ENCODE data around the gene HSD11B2.

The HSD11B2 gene

DNA sequence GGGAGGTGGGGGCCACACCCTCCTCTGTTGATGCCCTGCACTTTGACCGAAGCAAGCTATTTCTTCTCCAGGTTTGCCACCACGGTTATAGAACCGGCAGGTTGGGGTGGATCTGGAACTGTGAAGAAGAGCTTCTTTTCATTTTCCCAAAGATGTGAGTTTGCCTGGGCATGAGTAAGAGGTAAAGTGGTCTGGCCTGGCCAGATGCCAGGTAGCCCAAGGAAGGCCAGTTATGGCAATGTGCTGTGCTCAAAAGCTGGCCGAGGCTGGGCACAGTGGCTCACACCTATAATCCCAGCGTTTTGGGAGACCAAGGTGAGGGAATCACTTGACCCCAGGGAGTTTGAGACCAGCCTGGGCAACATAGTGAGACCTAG, 31.3 kb downstream of the HSD11B2 start:
- TF ChIP-seq, protein P1, sequence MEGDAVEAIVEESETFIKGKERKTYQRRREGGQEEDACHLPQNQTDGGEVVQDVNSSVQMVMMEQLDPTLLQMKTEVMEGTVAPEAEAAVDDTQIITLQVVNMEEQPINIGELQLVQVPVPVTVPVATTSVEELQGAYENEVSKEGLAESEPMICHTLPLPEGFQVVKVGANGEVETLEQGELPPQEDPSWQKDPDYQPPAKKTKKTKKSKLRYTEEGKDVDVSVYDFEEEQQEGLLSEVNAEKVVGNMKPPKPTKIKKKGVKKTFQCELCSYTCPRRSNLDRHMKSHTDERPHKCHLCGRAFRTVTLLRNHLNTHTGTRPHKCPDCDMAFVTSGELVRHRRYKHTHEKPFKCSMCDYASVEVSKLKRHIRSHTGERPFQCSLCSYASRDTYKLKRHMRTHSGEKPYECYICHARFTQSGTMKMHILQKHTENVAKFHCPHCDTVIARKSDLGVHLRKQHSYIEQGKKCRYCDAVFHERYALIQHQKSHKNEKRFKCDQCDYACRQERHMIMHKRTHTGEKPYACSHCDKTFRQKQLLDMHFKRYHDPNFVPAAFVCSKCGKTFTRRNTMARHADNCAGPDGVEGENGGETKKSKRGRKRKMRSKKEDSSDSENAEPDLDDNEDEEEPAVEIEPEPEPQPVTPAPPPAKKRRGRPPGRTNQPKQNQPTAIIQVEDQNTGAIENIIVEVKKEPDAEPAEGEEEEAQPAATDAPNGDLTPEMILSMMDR (IDR thresholded peaks at IDR 0.05): no peak

DNA sequence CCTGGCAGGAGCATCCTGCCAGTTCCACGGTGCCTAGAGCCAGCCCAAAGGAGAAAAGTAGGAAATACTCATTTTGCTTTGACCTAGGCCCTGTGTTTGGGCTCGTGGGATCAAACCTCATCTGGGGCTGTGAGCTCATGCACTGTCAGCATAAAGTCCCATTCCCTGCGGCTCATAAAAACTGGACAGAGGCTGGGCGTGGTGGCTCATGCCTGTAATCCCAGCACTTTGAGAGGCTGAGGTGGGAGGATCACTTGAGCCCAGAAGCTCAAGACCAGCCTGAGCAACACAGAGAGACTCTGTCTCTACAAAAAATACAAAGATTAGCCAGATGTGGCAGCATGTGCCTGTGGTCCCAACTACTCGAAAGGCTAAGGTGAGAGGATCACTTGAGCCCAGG, 32.1 kb downstream of the HSD11B2 start:
- TF ChIP-seq, protein P1 (IDR thresholded peaks at IDR 0.05): no peak

DNA sequence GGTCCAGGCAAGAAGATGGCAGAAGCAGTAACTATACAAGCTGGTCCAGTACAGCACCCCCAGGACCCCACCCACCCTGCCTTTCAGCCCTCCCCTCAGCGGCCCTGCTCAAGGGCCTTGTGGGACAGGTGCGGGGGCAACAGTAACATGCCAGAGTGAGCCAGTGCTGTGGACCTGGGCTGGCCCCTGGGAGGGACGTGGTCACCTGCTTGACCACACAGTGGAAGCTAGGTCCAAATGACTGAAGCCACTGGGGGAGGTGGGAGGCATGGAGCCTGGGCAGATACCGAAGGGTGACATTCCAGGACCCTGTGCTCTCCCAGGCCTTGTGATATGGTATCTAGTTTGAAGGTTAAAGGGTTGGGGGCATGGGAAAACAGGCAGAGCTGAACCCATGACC, 32.8 kb downstream of the HSD11B2 start:
- TF ChIP-seq, protein P1 (IDR thresholded peaks at IDR 0.05): no peak

DNA sequence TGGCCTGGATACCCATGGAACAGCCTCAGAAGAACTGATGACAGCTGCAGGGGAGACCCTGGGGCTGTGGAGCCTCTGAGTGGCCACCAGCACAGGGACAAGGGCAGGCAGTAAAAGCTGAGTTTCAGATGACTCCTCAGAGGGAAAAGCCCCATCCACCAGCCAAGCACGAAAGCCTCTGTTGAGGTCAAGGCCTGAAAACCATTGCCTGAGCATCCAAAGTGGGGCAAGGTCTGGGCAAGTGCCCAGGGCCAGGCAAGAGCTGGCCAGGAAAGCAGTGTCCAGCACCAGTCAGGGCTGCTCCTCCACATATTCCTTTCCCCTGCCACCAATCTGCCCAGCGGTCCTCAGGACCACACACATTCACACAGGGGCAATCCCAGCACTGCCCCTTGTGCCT, 33.6 kb downstream of the HSD11B2 start:
- TF ChIP-seq, protein P1 (IDR thresholded peaks at IDR 0.05): no peak

DNA sequence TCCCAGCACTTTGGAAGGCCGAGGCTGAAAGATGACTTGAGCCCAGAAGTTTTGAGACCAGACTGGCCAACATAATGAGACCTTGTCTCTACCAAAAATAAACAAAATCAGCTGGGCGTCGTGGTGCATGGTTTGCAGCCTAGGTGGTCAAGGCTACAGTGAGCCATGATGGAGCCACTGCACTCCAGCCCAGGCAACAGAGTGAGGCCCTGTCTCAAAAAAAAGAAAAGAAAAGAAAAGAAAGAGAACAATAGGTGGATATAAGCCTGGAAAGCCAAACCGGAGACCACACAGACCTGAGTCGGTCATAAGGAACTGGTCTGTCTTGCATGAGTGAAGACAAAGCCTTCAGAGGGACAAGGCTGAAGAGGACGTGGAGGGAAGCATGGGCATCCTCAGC, 35.7 kb downstream of the HSD11B2 start:
- TF ChIP-seq, protein P1 (IDR thresholded peaks at IDR 0.05): no peak

DNA sequence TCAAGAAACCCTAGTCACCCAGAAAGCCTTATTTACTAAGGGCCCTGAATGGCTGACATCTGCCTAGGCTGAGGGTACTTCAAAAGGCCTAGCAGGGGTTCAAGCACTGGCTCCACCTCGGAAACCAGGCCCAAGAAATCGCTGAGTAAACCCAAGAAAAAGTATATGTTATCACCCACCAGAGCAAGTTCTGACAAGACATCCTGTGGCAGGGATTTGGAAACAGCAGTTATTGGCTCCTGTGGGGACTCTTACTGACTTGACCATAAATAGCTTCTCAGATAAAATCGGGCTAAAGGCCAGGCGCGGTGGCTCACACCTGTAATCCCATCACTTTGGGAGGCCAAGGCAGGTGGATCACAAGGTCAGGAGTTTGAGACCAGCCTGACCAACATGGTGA, 37.8 kb downstream of the HSD11B2 start:
- TF ChIP-seq, protein P1 (IDR thresholded peaks at IDR 0.05): no peak

DNA sequence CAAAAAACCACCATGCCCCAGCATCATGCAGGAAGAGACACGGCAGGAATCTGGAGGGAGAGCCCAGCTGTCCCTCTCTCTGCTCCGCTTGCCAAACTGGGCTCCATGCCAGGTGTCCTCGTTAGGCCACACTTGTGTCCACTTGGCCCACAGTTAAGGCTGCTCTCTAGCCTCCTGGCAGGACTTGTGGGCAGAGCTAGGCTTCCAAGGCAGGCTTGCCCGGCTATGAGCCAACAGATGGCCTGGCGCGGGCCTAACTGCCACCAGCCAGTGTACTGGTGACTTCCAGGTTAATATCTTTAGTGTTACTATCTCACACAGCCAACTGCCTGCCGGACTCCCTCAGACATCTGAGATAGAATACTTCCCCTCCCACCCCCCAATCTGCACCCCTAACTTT, 39.4 kb downstream of the HSD11B2 start:
- TF ChIP-seq, protein P1 (IDR thresholded peaks at IDR 0.05): no peak

DNA sequence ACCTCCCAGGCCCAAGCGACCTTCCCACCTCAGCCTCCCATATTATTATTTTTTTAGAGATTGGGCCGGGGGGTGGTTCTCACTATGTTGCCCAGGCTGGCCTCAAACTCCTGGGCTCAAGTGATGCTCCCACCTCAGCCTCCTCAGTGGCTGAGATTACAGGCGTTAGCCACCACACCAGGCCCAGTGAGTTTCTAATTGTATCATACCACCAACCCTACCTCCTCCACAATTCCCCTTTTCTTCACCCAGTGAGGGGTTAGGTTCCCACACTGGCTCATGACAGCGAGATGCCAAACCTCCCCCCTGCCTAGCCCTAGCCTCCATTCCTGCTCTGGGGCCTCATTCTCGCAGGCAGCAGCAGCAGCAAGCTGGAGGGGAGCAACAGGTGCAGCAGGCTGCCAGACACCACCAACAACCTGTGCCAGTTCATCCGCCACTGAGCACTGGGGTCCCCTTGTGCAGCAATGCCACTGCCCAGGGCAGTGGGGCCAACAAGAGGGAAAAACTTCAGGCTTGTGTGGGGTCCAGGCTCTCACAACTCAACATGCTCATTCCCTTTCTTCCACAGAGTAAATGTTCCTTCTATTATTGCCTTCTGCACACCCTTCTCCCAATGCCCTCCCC, 41.0 kb downstream of the HSD11B2 start:
- TF ChIP-seq, protein P1 (IDR thresholded peaks at IDR 0.05): no peak
